ENCODE data around the gene PXMP4. TPM values are rescaled to one million over a fixed set of nuclear protein-coding genes. Genes with fewer than 3 reads are reported as not detected.

Gene PXMP4
- polyA plus RNA-seq, 1 donor from 2014 or later: 3.1 TPM

DNA sequence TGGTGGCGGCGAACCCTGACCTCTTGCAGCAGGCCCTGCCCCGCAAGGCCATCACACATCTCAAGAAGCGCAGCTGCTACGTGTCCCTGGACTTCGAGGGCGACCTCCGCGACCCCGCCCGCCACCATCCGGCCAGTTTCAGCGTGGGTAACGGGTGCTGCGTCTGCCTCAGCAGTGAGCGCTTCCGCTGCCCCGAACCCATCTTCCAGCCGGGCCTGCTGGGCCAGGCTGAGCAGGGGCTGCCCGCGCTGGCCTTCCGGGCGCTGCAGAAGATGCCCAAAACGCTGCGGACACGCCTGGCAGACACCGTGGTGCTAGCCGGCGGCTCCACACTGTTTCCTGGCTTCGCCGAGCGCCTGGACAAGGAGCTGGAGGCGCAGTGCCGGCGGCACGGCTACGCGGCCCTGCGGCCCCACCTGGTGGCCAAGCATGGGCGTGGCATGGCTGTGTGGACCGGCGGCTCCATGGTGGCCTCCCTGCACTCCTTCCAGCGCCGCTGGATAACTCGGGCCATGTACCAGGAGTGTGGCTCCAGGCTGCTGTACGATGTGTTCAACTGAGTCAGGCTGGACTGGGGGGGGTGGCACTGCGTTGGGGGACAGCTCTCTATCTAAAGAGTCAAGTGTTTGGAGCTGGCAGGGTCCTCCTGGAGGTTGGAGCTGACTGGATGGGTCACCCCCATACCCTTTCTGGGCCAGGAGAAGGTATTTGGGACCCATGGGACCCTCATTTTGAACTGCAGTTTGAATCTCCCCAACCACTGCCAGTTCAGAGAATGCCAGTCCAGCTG lies 52.2 kb downstream of the PXMP4 start:
- H3K27me3 ChIP-seq (ENCODE audit: insufficient read depth, low read depth, low read length): no peaks in the 10 kb centered on the region
- H4K20me1 ChIP-seq (ENCODE audit: insufficient read depth): no peaks in the 10 kb centered on the region
- H3K4me2 ChIP-seq (ENCODE audit: low read length): no peak overlapping the region
- no peaks in the 10 kb centered on the region for H3K79me2 ChIP-seq (replicated peaks; ENCODE audit: insufficient read depth, low read length)
- no peaks in the 10 kb centered on the region for H3K9me2 ChIP-seq (ENCODE audit: insufficient read depth, low read length)
- H3K9me3 ChIP-seq (ENCODE audit: low read length): no peaks in the 10 kb centered on the region
- H3K36me3 ChIP-seq (ENCODE audit: insufficient read depth, low read length): no peaks in the 10 kb centered on the region
- no peak overlapping the region for H3K27ac ChIP-seq (ENCODE audit: low read length)
- H3F3A ChIP-seq (ENCODE audit: insufficient read depth, low read length, poor library complexity, severe bottlenecking): no peaks in the 10 kb centered on the region
- no peak overlapping the region for H3K4me3 ChIP-seq (ENCODE audit: low read length)
- no peak overlapping the region for H2AFZ ChIP-seq (ENCODE audit: low read depth, low read length)
- H3K9ac ChIP-seq (ENCODE audit: low read length): no peak overlapping the region
- TF ChIP-seq, protein P1, sequence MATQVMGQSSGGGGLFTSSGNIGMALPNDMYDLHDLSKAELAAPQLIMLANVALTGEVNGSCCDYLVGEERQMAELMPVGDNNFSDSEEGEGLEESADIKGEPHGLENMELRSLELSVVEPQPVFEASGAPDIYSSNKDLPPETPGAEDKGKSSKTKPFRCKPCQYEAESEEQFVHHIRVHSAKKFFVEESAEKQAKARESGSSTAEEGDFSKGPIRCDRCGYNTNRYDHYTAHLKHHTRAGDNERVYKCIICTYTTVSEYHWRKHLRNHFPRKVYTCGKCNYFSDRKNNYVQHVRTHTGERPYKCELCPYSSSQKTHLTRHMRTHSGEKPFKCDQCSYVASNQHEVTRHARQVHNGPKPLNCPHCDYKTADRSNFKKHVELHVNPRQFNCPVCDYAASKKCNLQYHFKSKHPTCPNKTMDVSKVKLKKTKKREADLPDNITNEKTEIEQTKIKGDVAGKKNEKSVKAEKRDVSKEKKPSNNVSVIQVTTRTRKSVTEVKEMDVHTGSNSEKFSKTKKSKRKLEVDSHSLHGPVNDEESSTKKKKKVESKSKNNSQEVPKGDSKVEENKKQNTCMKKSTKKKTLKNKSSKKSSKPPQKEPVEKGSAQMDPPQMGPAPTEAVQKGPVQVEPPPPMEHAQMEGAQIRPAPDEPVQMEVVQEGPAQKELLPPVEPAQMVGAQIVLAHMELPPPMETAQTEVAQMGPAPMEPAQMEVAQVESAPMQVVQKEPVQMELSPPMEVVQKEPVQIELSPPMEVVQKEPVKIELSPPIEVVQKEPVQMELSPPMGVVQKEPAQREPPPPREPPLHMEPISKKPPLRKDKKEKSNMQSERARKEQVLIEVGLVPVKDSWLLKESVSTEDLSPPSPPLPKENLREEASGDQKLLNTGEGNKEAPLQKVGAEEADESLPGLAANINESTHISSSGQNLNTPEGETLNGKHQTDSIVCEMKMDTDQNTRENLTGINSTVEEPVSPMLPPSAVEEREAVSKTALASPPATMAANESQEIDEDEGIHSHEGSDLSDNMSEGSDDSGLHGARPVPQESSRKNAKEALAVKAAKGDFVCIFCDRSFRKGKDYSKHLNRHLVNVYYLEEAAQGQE (IDR thresholded peaks at IDR 0.05; ENCODE audit: borderline replicate concordance): no peak
- TF ChIP-seq RAD21 (conservative IDR thresholded peaks at IDR 0.05) (peak; percentile 60), MXI1 (conservative IDR thresholded peaks at IDR 0.05; ENCODE audit: poor library complexity, severe bottlenecking) (no peak), TAF1 (IDR thresholded peaks at IDR 0.05; ENCODE audit: low read depth) (no peak), POLR2AphosphoS5 (IDR thresholded peaks at IDR 0.05) (no peak), EZH2 (IDR thresholded peaks at IDR 0.05; ENCODE audit: borderline replicate concordance, insufficient read depth, low read length, poor library complexity, severe bottlenecking) (no peak), EP300 (conservative IDR thresholded peaks at IDR 0.05; ENCODE audit: poor library complexity, severe bottlenecking) (no peak), SMC3 (conservative IDR thresholded peaks at IDR 0.05; ENCODE audit: poor library complexity) (peak; percentile 52)
- TF ChIP-seq, protein P2, sequence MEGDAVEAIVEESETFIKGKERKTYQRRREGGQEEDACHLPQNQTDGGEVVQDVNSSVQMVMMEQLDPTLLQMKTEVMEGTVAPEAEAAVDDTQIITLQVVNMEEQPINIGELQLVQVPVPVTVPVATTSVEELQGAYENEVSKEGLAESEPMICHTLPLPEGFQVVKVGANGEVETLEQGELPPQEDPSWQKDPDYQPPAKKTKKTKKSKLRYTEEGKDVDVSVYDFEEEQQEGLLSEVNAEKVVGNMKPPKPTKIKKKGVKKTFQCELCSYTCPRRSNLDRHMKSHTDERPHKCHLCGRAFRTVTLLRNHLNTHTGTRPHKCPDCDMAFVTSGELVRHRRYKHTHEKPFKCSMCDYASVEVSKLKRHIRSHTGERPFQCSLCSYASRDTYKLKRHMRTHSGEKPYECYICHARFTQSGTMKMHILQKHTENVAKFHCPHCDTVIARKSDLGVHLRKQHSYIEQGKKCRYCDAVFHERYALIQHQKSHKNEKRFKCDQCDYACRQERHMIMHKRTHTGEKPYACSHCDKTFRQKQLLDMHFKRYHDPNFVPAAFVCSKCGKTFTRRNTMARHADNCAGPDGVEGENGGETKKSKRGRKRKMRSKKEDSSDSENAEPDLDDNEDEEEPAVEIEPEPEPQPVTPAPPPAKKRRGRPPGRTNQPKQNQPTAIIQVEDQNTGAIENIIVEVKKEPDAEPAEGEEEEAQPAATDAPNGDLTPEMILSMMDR (IDR thresholded peaks at IDR 0.05; ENCODE audit: poor library complexity, severe bottlenecking): peak; percentile 58

DNA sequence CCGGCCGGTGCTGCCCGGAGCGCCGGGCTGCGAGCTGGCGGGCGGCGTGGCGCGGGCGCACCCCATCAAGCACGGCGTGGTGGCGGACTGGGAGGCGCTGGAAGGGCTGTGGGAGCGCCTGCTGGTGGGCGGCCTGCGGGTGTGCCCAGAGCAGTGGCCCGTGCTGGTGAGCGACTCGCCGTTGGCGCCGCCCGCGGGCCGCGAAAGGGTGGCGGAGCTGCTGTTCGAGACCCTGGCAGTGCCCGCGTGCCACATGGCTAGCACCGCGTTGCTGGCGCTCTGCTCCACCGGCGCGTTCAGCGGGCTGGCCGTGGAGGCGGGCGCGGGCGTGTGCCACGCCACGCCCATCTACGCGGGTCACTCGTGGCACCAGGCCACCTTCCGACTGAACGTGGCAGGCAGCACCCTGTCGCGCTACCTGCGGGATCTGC lies 52.9 kb downstream of the PXMP4 start:
- TF ChIP-seq POLR2AphosphoS5 (IDR thresholded peaks at IDR 0.05) (no peak), SMC3 (conservative IDR thresholded peaks at IDR 0.05; ENCODE audit: poor library complexity) (no peak), EP300 (conservative IDR thresholded peaks at IDR 0.05; ENCODE audit: poor library complexity, severe bottlenecking) (no peak), RAD21 (conservative IDR thresholded peaks at IDR 0.05) (no peak), EZH2 (IDR thresholded peaks at IDR 0.05; ENCODE audit: borderline replicate concordance, insufficient read depth, low read length, poor library complexity, severe bottlenecking) (no peak), TAF1 (IDR thresholded peaks at IDR 0.05; ENCODE audit: low read depth) (no peak), MXI1 (conservative IDR thresholded peaks at IDR 0.05; ENCODE audit: poor library complexity, severe bottlenecking) (no peak)
- TF ChIP-seq, protein P1 (IDR thresholded peaks at IDR 0.05; ENCODE audit: borderline replicate concordance): no peak
- TF ChIP-seq, protein P2 (IDR thresholded peaks at IDR 0.05; ENCODE audit: poor library complexity, severe bottlenecking): no peak
- no peaks in the 10 kb centered on the region for H3K27me3 ChIP-seq (ENCODE audit: insufficient read depth, low read depth, low read length)
- no peak overlapping the region for H3K4me2 ChIP-seq (ENCODE audit: low read length)
- no peaks in the 10 kb centered on the region for H4K20me1 ChIP-seq (ENCODE audit: insufficient read depth)
- no peak overlapping the region for H3K9ac ChIP-seq (ENCODE audit: low read length)
- no peak overlapping the region for H2AFZ ChIP-seq (ENCODE audit: low read depth, low read length)
- no peaks in the 10 kb centered on the region for H3K9me3 ChIP-seq (ENCODE audit: low read length)
- H3K79me2 ChIP-seq (replicated peaks; ENCODE audit: insufficient read depth, low read length): no peaks in the 10 kb centered on the region
- no peaks in the 10 kb centered on the region for H3K9me2 ChIP-seq (ENCODE audit: insufficient read depth, low read length)
- H3F3A ChIP-seq (ENCODE audit: insufficient read depth, low read length, poor library complexity, severe bottlenecking): no peaks in the 10 kb centered on the region
- no peak overlapping the region for H3K4me3 ChIP-seq (ENCODE audit: low read length)
- no peaks in the 10 kb centered on the region for H3K36me3 ChIP-seq (ENCODE audit: insufficient read depth, low read length)
- no peak overlapping the region for H3K27ac ChIP-seq (ENCODE audit: low read length)

All from neural cell (in vitro differentiated cells).